Measurements from ENCODE around the gene UPK3B. TPM values are rescaled to one million over a fixed set of nuclear protein-coding genes. Genes with fewer than 3 reads are reported as not detected.
A peak's percentile ranks its signal among the peaks of the same experiment; 100 is the strongest.
"Not testable (repeated sequence)": the region's sequence is repeated elsewhere in the genome, so short reads cannot be mapped to it uniquely, and the experiment has no call there.

Gene UPK3B
- total and polyA plus RNA-seq, 10 of the 15 experiments (the other 5 are each of a cell fraction or from before 2014, with no cell fraction given) = 0.16 to 0.72 (median 0.27) TPM; not detected in 5

GRCh38 chr7:76515999-76516443 lies 5.7 kb downstream of the UPK3B start (continued):
- TF ChIP-seq, protein P1, sequence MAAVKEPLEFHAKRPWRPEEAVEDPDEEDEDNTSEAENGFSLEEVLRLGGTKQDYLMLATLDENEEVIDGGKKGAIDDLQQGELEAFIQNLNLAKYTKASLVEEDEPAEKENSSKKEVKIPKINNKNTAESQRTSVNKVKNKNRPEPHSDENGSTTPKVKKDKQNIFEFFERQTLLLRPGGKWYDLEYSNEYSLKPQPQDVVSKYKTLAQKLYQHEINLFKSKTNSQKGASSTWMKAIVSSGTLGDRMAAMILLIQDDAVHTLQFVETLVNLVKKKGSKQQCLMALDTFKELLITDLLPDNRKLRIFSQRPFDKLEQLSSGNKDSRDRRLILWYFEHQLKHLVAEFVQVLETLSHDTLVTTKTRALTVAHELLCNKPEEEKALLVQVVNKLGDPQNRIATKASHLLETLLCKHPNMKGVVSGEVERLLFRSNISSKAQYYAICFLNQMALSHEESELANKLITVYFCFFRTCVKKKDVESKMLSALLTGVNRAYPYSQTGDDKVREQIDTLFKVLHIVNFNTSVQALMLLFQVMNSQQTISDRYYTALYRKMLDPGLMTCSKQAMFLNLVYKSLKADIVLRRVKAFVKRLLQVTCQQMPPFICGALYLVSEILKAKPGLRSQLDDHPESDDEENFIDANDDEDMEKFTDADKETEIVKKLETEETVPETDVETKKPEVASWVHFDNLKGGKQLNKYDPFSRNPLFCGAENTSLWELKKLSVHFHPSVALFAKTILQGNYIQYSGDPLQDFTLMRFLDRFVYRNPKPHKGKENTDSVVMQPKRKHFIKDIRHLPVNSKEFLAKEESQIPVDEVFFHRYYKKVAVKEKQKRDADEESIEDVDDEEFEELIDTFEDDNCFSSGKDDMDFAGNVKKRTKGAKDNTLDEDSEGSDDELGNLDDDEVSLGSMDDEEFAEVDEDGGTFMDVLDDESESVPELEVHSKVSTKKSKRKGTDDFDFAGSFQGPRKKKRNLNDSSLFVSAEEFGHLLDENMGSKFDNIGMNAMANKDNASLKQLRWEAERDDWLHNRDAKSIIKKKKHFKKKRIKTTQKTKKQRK (IDR thresholded peaks at IDR 0.05; ENCODE audit: low read depth, low read length) = no peak
- no peak for TF ChIP-seq SPI1 (IDR thresholded peaks at IDR 0.05; ENCODE audit: borderline replicate concordance, insufficient read depth, low read depth, low read length)
- 0 out of 2 replicates have a peak, but pooled peaks have one; percentile 11 for TF ChIP-seq IKZF1 (conservative IDR thresholded peaks at IDR 0.05)
- no peak for TF ChIP-seq CBX3 (IDR thresholded peaks at IDR 0.05; ENCODE audit: borderline replicate concordance, low read depth)
- TF ChIP-seq KDM1A (IDR thresholded peaks at IDR 0.05; ENCODE audit: borderline replicate concordance) = no peak
- TF ChIP-seq NFXL1 (IDR thresholded peaks at IDR 0.05; ENCODE audit: borderline replicate concordance) = no peak
- peak; percentile 92 to 99 (median 96) for TF ChIP-seq CTCF (IDR thresholded peaks at IDR 0.05 in 2 of 3, conservative IDR thresholded peaks at IDR 0.05 in 1 of 3; ENCODE audit: control insufficient read depth in 2 of 3, extremely low read depth in 1 of 3, insufficient read depth in 1 of 3, low read depth in 3 of 3, low read length in 3 of 3)
- TF ChIP-seq CBFB (IDR thresholded peaks at IDR 0.05; ENCODE audit: low read depth) = no peak
- no peak for TF ChIP-seq HDAC2 (IDR thresholded peaks at IDR 0.05)
- no peak for TF ChIP-seq SUZ12 (IDR thresholded peaks at IDR 0.05; ENCODE audit: unreplicated experiment)
- no peak for TF ChIP-seq ATF7 (IDR thresholded peaks at IDR 0.05; ENCODE audit: low read depth)
- no peak for TF ChIP-seq GABPA (IDR thresholded peaks at IDR 0.05; ENCODE audit: low read depth)
- peak; percentile 91 for TF ChIP-seq RAD21 (IDR thresholded peaks at IDR 0.05; ENCODE audit: insufficient read depth, low read depth, low read length)
- TF ChIP-seq SMARCA5 (IDR thresholded peaks at IDR 0.05) = peak; percentile 78
- TF ChIP-seq KAT2A (conservative IDR thresholded peaks at IDR 0.05; ENCODE audit: control insufficient read depth, low read depth, low read length) = no peak
- no peak for TF ChIP-seq SMAD1 (IDR thresholded peaks at IDR 0.05; ENCODE audit: low read depth, partially characterized antibody)
- peak; percentile 73; the same call in 1 of the 2 replicates for TF ChIP-seq LARP7 (IDR thresholded peaks at IDR 0.05)
- TF ChIP-seq JUNB (IDR thresholded peaks at IDR 0.05) = no peak
- peak; percentile 29; the same call in 1 of the 3 replicates for TF ChIP-seq POU2F2 (IDR thresholded peaks at IDR 0.05; ENCODE audit: borderline replicate concordance, low read depth, low read length)

- H3K27me3 ChIP-seq (replicated peaks in 1 of 2; ENCODE audit: control insufficient read depth in 2 of 2, insufficient read depth in 2 of 2, low read length in 1 of 2); H3K9ac ChIP-seq (ENCODE audit: control insufficient read depth, insufficient read depth, low read length); H2AFZ ChIP-seq (ENCODE audit: control insufficient read depth, low read depth, low read length); ATAC-seq; H3K9me3 ChIP-seq (replicated peaks; ENCODE audit: control insufficient read depth, insufficient read depth, low read length); H3K36me3 ChIP-seq (ENCODE audit: control insufficient read depth in 2 of 2, insufficient read depth in 2 of 2, low read length in 1 of 2); RAD21 ChIA-PET (ENCODE audit: unreplicated experiment); CTCF ChIA-PET; H4K20me1 ChIP-seq (ENCODE audit: control insufficient read depth, insufficient read depth); DNase-seq (ENCODE audit: low read depth, low spot score); H3K4me3 ChIP-seq; H3K4me2 ChIP-seq (ENCODE audit: control insufficient read depth, insufficient read depth); H3K27ac ChIP-seq (ENCODE audit: control insufficient read depth, insufficient read depth); H3K79me2 ChIP-seq (ENCODE audit: control insufficient read depth, insufficient read depth, low read length); H3K4me1 ChIP-seq (ENCODE audit: control insufficient read depth, insufficient read depth, low read length); FAIRE-seq; BruUV-seq (replicated peaks); SMC1A ChIA-PET (ENCODE audit: uncharacterized antibody, unreplicated experiment): not testable (repeated sequence)
- in situ Hi-C loops (cut with MboI) = loop anchor here (25.0 kb wide), 1 partner anchor 495 kb away; no protein-coding TSS in a partner anchor
- intact Hi-C loops (cut with micrococcal nuclease; ENCODE audit: unreplicated experiment) = loop anchor here (5.0 kb wide), 1 partner anchor 90 kb away; no protein-coding TSS in a partner anchor
- 98% methylated on average over 6 of the region's 6 CpGs for WGBS (ENCODE audit: insufficient coverage, insufficient replicate concordance, low lambda C conversion rate, missing lambda C conversion rate)
- POLR2A ChIA-PET = interaction anchor here (0.6 kb wide), 2 partner anchors 80 to 613 kb away, joined by 4 read pairs; no protein-coding TSS in a partner anchor
Observed at GRCh38 chr7:76516932-76517331, 6.6 kb downstream of the UPK3B start.

Measured in GM12878 (cell line).